H4 (cell line): ENCODE data around the gene ZFP42. TPM values are rescaled to one million over a fixed set of nuclear protein-coding genes. Genes with fewer than 3 reads are reported as not detected.
A peak's percentile ranks its signal among the peaks of the same experiment; 100 is the strongest.
"Not testable (repeated sequence)": the region's sequence is repeated elsewhere in the genome, so short reads cannot be mapped to it uniquely, and the experiment has no call there.

Experiments used
- DNase-seq: peaks from one replicate; pipeline ENCODE4 v3.0.0-alpha.2; 2015; ENCODE audit warnings: low spot score
- total RNA-seq: library from RNA; depleted of rRNA; stranded (reverse); fragments of >200 nt; shearing (Covaris generic); gene quantifications from 2 replicates; pipeline ENCODE4 v1.2.3, GENCODE V29; 2014; rRNA removed

ZFP42 gene
- total RNA-seq, 1 experiment from 2014 or later: not detected

- no peak for DNase-seq
Observed at GRCh38 chr4:188021548-188022249, 26.1 kb downstream of the ZFP42 start.

GRCh38 chr4:188023682-188024081 lies 28.1 kb downstream of the ZFP42 start:
- peak; percentile 40 for DNase-seq

- no peak for DNase-seq
Observed at GRCh38 chr4:188025476-188025875, 29.9 kb downstream of the ZFP42 start.

- DNase-seq: no peak
Observed at GRCh38 chr4:188029114-188029513, 33.5 kb downstream of the ZFP42 start.

GRCh38 chr4:188030401-188030800 lies 34.8 kb downstream of the ZFP42 start:
- DNase-seq: no peak

GRCh38 chr4:188031751-188032150 lies 36.2 kb downstream of the ZFP42 start:
- no peak for DNase-seq

- no peak for DNase-seq
Observed at GRCh38 chr4:188032170-188032569, 36.6 kb downstream of the ZFP42 start.

GRCh38 chr4:188032583-188032982 lies 37.0 kb downstream of the ZFP42 start:
- DNase-seq: no peak

GRCh38 chr4:188037003-188037713 lies 41.6 kb downstream of the ZFP42 start:
- DNase-seq: peak; percentile 14

- DNase-seq: no peak
Observed at GRCh38 chr4:188041721-188042120, 46.1 kb downstream of the ZFP42 start.

GRCh38 chr4:188042191-188042590 lies 46.6 kb downstream of the ZFP42 start:
- no peak for DNase-seq

- no peak for DNase-seq
Observed at GRCh38 chr4:188043154-188043553, 47.6 kb downstream of the ZFP42 start.

- DNase-seq: not testable (repeated sequence)
Observed at GRCh38 chr4:188045461-188045860, 49.9 kb downstream of the ZFP42 start.

GRCh38 chr4:188046657-188047056 lies 51.1 kb downstream of the ZFP42 start:
- DNase-seq: no peak

GRCh38 chr4:188053302-188053701 lies 57.7 kb downstream of the ZFP42 start:
- no peak for DNase-seq

Other genes with a start within 250 kb of the ZFP42 start
- 3.4 and 10.3 TPM in 2 replicates for gene TRIML2, start 113.8 kb downstream of the ZFP42 start, total RNA-seq
- not detected in 2 replicates for gene TRIML1, start 143.7 kb downstream of the ZFP42 start, total RNA-seq